ENCODE measurements around the gene UHRF1.

UHRF1 gene

GRCh38 chr19:4911314-4911713, 2.0 kb downstream of the UHRF1 start:
- Histone ChIP-seq H3K36me3 (ENCODE audit: control insufficient read depth, low read length) (peaks cover 64% of the 10 kb centered on the region), H3K4me1 (ENCODE audit: control insufficient read depth, low read length) (peaks cover 63% of the 10 kb centered on the region), H4K20me1 (ENCODE audit: control insufficient read depth, insufficient read depth, low read depth, low read length) (peaks cover 44% of the 10 kb centered on the region), H3K4me3 (ENCODE audit: low read length) (peak overlapping the region; percentile 92), H3K27me3 (ENCODE audit: control insufficient read depth, low read length) (no peaks in the 10 kb centered on the region), H3K9me3 (ENCODE audit: control insufficient read depth, insufficient read depth, low read length) (no peaks in the 10 kb centered on the region), H3K4me2 (ENCODE audit: low read length) (peak overlapping the region; percentile 90), H3F3A (ENCODE audit: control insufficient read depth, insufficient read depth) (peaks cover 10% of the 10 kb centered on the region), H3K79me2 (ENCODE audit: control insufficient read depth, low read length) (peaks cover 64% of the 10 kb centered on the region), H3K9me2 (replicated peaks; ENCODE audit: control insufficient read depth, low read length) (no peaks in the 10 kb centered on the region), H3K27ac (ENCODE audit: low read depth, low read length) (peak overlapping the region; percentile 77)
- TF ChIP-seq, protein P1, sequence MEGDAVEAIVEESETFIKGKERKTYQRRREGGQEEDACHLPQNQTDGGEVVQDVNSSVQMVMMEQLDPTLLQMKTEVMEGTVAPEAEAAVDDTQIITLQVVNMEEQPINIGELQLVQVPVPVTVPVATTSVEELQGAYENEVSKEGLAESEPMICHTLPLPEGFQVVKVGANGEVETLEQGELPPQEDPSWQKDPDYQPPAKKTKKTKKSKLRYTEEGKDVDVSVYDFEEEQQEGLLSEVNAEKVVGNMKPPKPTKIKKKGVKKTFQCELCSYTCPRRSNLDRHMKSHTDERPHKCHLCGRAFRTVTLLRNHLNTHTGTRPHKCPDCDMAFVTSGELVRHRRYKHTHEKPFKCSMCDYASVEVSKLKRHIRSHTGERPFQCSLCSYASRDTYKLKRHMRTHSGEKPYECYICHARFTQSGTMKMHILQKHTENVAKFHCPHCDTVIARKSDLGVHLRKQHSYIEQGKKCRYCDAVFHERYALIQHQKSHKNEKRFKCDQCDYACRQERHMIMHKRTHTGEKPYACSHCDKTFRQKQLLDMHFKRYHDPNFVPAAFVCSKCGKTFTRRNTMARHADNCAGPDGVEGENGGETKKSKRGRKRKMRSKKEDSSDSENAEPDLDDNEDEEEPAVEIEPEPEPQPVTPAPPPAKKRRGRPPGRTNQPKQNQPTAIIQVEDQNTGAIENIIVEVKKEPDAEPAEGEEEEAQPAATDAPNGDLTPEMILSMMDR (IDR thresholded peaks at IDR 0.05; ENCODE audit: low read depth, low read length, poor library complexity, severe bottlenecking) = no peak
- no peak for TF ChIP-seq EZH2phosphoT487 (IDR thresholded peaks at IDR 0.05; ENCODE audit: borderline replicate concordance, low read length)

- Histone ChIP-seq H3K4me3 (ENCODE audit: low read length) (peak overlapping the region; percentile 92), H3K27me3 (ENCODE audit: control insufficient read depth, low read length) (no peaks in the 10 kb centered on the region), H3K36me3 (ENCODE audit: control insufficient read depth, low read length) (peaks cover 71% of the 10 kb centered on the region), H3K4me2 (ENCODE audit: low read length) (peak overlapping the region; percentile 90), H3K9me3 (ENCODE audit: control insufficient read depth, insufficient read depth, low read length) (no peaks in the 10 kb centered on the region), H3K79me2 (ENCODE audit: control insufficient read depth, low read length) (peaks cover 72% of the 10 kb centered on the region), H3F3A (ENCODE audit: control insufficient read depth, insufficient read depth) (peaks cover 10% of the 10 kb centered on the region), H3K9me2 (replicated peaks; ENCODE audit: control insufficient read depth, low read length) (no peaks in the 10 kb centered on the region), H3K4me1 (ENCODE audit: control insufficient read depth, low read length) (peaks cover 68% of the 10 kb centered on the region), H3K27ac (ENCODE audit: low read depth, low read length) (peak overlapping the region; percentile 77), H4K20me1 (ENCODE audit: control insufficient read depth, insufficient read depth, low read depth, low read length) (peaks cover 44% of the 10 kb centered on the region)
- TF ChIP-seq, protein P1 (IDR thresholded peaks at IDR 0.05; ENCODE audit: low read depth, low read length, poor library complexity, severe bottlenecking) = peak; percentile 70
- TF ChIP-seq EZH2phosphoT487 (IDR thresholded peaks at IDR 0.05; ENCODE audit: borderline replicate concordance, low read length) = no peak
Measured at GRCh38 chr19:4911786-4912672, 2.7 kb downstream of the UHRF1 start.

- peaks cover 93% of the 10 kb centered on the region for H3K79me2 ChIP-seq (ENCODE audit: control insufficient read depth, low read length)
- peaks cover 2% of the 10 kb centered on the region; the same call in 1 of the 2 replicates for H3F3A ChIP-seq (ENCODE audit: control insufficient read depth, insufficient read depth)
- no peak overlapping the region for H3K27ac ChIP-seq (ENCODE audit: low read depth, low read length)
- peaks cover 90% of the 10 kb centered on the region for H3K36me3 ChIP-seq (ENCODE audit: control insufficient read depth, low read length)
- no peaks in the 10 kb centered on the region for H3K9me3 ChIP-seq (ENCODE audit: control insufficient read depth, insufficient read depth, low read length)
- no peaks in the 10 kb centered on the region for H3K27me3 ChIP-seq (ENCODE audit: control insufficient read depth, low read length)
- H3K4me3 ChIP-seq (ENCODE audit: low read length) = no peak overlapping the region
- H3K9me2 ChIP-seq (replicated peaks; ENCODE audit: control insufficient read depth, low read length) = no peaks in the 10 kb centered on the region
- peaks cover 44% of the 10 kb centered on the region for H4K20me1 ChIP-seq (ENCODE audit: control insufficient read depth, insufficient read depth, low read depth, low read length)
- H3K4me2 ChIP-seq (ENCODE audit: low read length) = peak overlapping the region; percentile 6; the same call in 1 of the 2 replicates
- peaks cover 59% of the 10 kb centered on the region for H3K4me1 ChIP-seq (ENCODE audit: control insufficient read depth, low read length)
- TF ChIP-seq, protein P1 (IDR thresholded peaks at IDR 0.05; ENCODE audit: low read depth, low read length, poor library complexity, severe bottlenecking) = no peak
- TF ChIP-seq EZH2phosphoT487 (IDR thresholded peaks at IDR 0.05; ENCODE audit: borderline replicate concordance, low read length) = no peak
Measured at GRCh38 chr19:4913996-4914735, 4.9 kb downstream of the UHRF1 start.
